ENCODE data around the gene SPIN3. TPM values are rescaled to one million over a fixed set of nuclear protein-coding genes. Genes with fewer than 3 reads are reported as not detected.
"Not testable (repeated sequence)": the region's sequence is repeated elsewhere in the genome, so short reads cannot be mapped to it uniquely, and the experiment has no call there.

Gene SPIN3
- total RNA-seq, result 23.8 TPM

- peak; percentile 90 for DNase-seq (ENCODE audit: low spot score)
Observed at GRCh38 chrX:56995271-56995994, at the start of gene SPIN3. Gene SPIN3 (minus strand): TSS chrX:56995541. CDS start chrX:56994947, 594 bp downstream.

DNA sequence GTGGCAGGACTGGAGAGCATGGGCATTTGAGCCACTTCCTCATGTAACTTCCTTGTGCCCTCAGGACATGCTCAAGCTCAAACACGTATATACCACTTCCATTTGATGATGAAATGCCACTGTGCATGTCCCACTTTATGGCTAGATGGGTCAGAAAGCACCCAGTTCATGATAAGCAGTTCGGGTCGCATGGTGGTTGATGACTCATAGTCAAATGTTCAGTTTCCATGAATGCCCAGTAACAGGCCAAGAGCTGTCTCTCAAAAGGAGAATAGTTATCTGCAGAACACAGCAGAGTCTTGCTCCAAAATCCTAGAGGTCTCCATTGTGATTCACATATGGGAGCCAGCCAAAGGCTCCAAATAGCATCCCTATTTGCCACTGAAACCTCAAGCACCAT lies 48.9 kb upstream of the SPIN3 start:
- no peak for DNase-seq (ENCODE audit: low spot score)

DNA sequence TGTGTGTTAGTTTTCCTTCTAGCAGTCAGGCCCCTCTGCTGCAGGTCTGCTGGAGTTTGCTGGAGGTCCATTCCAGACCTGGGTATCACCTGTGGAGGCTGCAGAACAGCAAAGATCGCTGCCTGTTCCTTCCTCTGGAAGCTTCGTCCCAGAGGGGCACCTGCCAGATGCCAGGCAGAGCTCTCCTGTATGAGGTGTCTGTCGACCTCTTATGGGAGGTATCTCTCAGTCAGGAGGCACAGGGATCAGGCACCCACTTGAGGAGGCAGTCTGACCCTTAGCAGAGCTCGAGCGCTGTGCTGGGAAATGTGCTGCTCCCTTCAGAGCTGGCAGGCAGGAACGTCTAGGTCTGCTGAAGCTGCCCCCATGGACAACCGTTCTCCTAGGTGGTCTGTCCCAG lies 41.9 kb upstream of the SPIN3 start:
- not testable (repeated sequence) for DNase-seq (ENCODE audit: low spot score)

- DNase-seq (ENCODE audit: low spot score), result no peak
Observed at GRCh38 chrX:56994375-56995270, 718 bp downstream of the SPIN3 start.

DNA sequence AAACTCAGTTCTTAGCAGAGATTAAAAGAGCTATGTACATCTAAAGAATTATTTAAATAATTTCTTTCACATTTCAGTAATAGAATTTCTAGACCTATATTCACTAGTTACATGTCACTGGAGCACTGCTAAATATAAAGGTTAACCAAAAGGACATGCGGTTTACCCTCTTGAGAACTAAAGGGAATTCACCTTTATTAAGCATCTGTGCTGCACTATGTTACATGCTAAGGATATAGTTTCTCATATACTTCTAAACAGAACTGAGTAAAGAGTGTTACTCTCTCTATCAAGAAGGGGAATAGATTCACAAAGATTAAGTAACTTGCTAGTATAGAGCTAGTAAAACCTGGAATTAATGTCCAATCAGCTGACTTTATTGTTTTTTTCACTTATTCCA lies 7.6 kb downstream of the SPIN3 start:
- DNase-seq (ENCODE audit: low spot score), result no peak

- DNase-seq (ENCODE audit: low spot score), result no peak
Observed at GRCh38 chrX:56986138-56986537, 9.2 kb downstream of the SPIN3 start.

GRCh38 chrX:56978172-56978571 lies 17.2 kb downstream of the SPIN3 start:
- peak; percentile 62 for DNase-seq (ENCODE audit: low spot score)

- no peak for DNase-seq (ENCODE audit: low spot score)
Observed at GRCh38 chrX:56975611-56976010, 19.7 kb downstream of the SPIN3 start.

GRCh38 chrX:56974408-56974807 lies 20.9 kb downstream of the SPIN3 start:
- DNase-seq (ENCODE audit: low spot score), result peak; percentile 47

DNA sequence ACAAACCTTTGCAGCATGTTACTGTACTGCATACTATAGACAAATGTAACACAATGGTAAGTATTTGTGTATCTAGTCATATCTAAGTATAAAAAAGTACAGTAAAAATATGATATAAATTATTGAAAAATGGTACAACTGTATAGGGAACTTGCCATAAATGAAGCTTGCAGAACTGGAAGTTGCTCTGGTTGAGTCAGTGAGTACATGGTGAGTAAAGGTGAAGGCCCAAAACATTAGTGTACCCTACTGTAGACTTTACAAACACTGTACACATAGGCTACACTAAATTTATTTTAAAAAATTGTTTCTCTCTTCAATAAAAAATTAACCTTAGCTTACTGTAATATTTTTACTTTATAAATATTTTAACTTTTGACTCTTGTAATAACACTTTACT lies 25.8 kb downstream of the SPIN3 start:
- DNase-seq (ENCODE audit: low spot score), result no peak

DNA sequence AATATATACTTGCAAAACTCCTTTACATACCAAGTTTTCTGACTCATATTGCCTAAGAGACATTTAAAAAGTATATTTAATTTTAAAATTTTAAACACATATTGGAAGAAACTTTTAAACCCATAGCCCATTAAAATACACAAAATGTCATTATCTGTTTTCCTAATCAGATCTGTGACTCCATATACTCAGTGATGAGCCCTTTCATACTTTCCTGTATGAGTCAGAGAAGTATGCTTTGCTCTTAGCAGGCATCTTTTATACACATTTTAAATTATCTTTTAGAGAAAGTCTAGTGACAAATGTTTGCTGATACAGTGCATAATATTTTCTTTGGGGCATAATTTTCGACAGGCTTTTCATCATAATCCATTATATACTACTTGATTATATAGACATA lies 26.4 kb downstream of the SPIN3 start:
- DNase-seq (ENCODE audit: low spot score), result no peak

DNA sequence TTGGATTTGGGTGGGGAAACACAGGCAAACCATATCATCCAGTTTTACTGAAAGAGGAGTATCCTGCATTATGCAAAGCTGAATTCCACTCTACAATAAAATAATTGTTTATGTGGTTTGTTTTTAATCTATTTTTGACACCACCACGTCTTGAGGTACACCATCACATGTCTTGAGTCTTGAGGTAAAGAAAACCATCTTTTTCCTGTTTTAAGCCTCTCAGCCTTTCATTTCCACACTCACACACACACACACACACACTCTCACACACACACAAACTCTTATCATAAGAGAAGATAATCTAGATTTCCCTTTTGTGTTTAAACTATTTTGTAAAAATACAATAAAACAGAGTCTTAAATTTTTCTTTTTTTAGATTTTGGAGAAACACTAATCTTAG lies 32.0 kb downstream of the SPIN3 start:
- DNase-seq (ENCODE audit: low spot score), result no peak

- no peak for DNase-seq (ENCODE audit: low spot score)
Observed at GRCh38 chrX:56947699-56948098, 47.6 kb downstream of the SPIN3 start.

DNA sequence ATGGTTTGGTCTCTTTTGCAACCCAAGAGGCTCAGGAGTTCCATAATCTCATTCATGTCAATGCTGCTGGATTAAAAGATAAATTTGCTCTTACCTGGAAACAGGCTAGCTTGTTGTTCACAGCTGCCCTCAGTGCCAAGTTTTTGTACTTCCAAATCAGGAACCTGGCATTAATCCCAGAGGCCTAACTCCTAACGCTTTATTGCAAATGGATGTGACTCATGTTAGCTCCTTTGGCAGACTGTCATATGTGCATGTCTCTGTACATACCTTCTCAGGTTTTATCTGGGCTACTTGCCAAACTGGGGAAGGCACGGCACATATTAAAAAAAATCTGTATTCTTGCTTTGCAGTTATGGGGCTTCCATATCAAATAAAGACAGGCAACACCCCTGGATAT lies 49.1 kb downstream of the SPIN3 start:
- peak; percentile 53 for DNase-seq (ENCODE audit: low spot score)

GRCh38 chrX:56945226-56945625 lies 50.1 kb downstream of the SPIN3 start:
- DNase-seq (ENCODE audit: low spot score), result not testable (repeated sequence)

GRCh38 chrX:56943264-56943663 lies 52.1 kb downstream of the SPIN3 start:
- no peak for DNase-seq (ENCODE audit: low spot score)

Other genes starting within 250 kb of the SPIN3 start
- 19.8 TPM for gene SPIN2B, start 126.0 kb upstream of the SPIN3 start, total RNA-seq
- gene SPIN2A, start 141.9 kb upstream of the SPIN3 start, total RNA-seq, result 1.4 TPM

Data from ureter (tissue), 1 donor.